ENCODE results near the gene SNORC.

- TF ChIP-seq CTCF (IDR thresholded peaks at IDR 0.05; ENCODE audit: insufficient read depth, low read length, poor library complexity, severe bottlenecking) (no peak), EZH2phosphoT487 (conservative IDR thresholded peaks at IDR 0.05; ENCODE audit: low read length) (no peak)
Measured at GRCh38 chr2:232839411-232840079, 30.5 kb upstream of the SNORC start.

Data from SU-DHL-6 (cell line).